GM19035 (cell line): ENCODE data around the gene ARHGEF9.
A peak's percentile ranks its signal among the peaks of the same experiment; 100 is the strongest.

Experiments
- ATAC-seq: cut with Tn5 transposase; IDR thresholded peaks from one replicate; pipeline ENCODE4 v1.9.1; 2021; ENCODE audit not compliant: unreplicated experiment

ARHGEF9 gene

DNA sequence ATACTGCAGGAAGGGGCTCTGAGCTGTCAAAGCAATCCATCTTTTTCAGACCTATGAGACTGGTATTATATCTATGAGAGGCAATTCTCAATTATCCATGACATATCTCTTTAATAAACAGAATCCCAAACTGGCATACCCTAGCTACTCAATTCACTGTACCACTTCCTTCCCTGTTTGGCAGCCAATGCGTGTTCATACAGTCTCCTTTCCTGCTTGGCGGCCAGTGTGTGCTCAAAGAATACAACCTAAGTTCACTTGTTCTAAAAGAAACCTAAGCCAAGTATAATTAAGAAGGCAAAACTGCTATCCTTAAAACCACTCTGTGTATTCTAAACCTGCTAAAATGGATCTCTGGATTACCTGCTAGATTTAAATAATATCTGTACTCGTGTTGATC is 38.3 kb downstream of the ARHGEF9 start:
- peak; percentile 16 for ATAC-seq

- peak; percentile 92 for ATAC-seq
These were observed 38.7 kb downstream of the ARHGEF9 start for GRCh38 chrX:63746278-63746677.

- no peak for ATAC-seq
These were observed 40.1 kb downstream of the ARHGEF9 start for GRCh38 chrX:63744850-63745394.

GRCh38 chrX:63743596-63743995 is 41.4 kb downstream of the ARHGEF9 start:
- no peak for ATAC-seq

DNA sequence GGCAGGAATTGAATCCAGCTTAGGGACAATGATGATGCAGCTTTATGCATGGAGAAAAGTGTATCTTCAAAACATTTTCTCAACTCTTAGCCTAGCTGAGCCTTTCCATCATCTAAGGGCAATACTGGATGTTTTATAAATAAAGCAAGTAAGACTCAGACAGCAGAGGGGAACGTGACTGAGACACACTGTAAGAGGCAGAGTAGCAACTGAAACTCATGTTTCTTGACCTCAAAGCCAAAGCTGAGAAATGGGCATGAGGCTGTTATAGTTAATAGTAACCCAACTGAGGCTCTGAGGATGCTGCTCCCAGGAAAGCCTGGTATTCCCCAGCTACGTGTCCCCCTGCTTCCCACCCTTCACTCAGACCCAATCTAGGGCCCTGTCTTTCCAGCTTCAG is 44.6 kb downstream of the ARHGEF9 start:
- ATAC-seq = no peak

DNA sequence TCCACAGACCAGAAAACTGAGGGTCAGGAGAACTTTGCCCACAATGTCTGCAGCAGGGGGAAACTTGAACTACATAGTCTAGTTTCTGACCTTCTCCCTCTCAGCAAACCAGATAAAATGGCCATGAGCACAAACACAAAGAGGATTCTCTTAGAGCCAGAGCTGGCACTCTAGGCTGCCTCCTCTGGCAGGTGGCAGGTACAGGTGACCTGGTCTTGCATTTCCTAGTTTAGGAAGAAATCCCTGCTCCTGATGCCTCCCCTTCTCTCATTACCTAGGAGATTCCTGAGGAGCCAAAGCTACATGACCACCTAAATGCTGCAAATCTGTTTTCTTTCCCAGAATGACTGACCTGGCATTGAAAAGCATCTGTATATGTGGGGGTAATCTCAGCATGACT is 45.1 kb downstream of the ARHGEF9 start:
- no peak for ATAC-seq

DNA sequence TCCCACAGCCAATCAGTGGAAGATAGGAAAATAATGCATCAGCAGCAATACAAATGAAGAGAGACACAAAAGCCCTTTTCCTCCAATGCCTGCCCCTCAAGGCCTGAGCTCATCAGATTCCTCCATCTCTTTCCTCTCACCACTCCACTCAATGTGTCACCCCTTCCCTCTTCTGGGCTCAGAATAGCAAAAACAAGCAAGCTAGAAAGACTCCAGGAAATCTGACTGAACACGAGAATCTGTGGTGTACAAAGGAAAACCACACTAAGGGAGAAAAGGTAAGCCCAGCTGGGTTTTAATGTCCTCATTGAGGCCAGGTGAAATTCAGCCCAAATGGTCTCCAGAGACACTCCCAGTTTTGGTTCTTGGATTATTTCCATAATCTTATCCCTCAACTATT is 46.3 kb downstream of the ARHGEF9 start:
- no peak for ATAC-seq

DNA sequence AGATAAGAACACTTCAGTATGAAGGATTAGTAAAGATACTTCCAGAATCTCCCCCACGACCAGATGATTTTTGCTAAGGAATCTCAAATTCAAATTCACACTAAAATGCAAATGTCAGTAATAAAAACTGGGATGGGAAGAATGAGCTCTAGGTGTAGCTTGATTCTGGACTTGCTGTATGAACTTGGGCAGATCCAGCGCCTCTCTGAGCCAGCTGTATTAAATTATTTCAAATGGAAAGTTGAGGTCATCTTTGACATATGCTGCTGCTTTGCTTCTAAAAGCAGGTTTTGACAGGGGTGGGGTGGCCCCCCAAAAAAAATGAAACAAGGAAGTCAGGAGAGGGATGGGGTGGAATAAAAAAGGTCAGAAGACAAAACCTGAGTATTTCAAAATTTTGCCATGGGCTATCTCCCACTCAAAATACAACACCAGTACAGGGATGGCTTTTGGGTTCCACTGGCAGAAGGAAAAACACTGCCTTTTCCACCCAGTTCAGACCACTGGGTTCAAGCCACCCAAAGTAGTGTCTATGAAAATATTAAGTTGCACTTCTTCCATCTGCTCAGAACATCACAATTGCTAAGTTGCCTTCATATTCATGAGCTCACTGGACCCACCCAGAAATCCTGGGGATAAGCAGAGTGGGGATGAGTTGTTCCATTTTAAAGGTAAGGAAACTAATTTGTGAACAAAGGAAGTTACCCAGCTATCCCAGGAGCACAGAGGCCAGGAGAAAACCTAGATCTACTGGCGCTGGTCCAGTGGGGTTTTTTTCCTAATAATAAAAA is 47.7 kb downstream of the ARHGEF9 start:
- no peak for ATAC-seq

DNA sequence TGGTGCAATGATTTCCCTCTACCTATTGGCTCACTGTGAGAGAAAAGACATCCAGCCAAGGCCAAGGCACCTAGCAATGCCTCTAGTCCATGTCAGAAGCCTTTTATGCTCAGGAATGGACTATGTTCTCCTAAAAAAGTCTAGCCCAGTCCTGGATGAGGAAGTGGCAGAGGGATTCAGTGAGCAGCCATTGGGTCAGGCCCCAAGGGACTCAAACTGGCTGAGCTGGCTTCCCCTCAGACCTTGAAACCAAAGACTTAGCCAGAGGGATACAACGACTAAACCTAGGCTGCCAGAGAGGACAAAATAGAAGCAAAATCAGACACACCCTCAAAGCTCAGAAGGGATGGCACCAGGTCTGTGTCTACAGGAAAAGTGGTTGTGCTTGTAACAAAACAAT is 49.1 kb downstream of the ARHGEF9 start:
- ATAC-seq = no peak

- no peak for ATAC-seq
These were observed 64.7 kb downstream of the ARHGEF9 start for GRCh38 chrX:63720293-63720692.

DNA sequence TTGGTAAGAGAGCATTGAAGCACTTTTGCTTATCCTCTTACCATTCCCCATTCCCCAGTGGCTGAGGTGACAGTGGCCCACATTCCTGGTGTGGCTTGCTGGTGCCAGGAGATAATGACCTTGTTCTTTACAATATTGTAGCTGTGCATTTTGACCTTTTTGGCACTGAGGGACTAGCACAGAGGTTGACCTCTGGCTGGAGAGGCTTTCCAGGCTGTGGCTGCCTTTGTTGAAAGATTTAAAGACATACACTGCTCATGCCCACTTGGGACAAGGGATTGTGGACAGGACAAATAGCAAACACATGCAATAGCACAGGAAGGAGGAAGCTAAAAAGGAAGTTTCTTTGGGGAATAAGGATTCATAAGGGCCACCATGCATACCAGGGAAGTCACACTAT is 65.4 kb downstream of the ARHGEF9 start:
- no peak for ATAC-seq

DNA sequence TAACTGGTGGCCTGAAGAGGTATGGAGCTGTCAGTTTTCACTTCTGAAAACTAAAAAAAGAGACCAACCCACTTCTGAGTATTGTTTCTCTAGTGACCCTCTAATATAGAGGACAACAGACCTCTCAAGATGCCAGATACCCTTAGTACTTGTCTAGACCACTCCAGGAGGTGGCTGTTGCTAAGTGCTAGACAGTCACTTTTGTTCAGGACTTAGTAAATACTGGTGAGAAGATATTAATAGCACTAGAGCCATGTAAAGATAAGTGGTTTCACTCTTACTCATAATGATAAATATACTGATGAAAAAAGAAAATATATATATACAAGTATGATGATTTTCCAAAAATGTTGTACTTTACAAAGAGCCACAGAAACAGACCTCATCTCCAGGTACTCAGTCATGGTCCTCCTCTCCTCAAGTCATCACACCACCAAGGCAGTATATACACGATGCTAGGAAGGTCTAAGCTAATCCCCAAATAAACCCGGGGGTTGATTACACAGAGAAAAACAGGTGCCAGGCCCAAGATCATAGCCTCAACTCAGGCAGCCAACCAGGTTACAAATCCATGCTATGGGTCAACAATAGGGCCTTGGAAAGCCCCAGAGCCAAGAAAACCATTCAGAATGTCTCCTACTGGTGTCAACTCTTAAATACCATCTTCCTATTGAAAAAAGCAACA is 66.9 kb downstream of the ARHGEF9 start:
- peak; percentile 86 for ATAC-seq

GRCh38 chrX:63713526-63713925 is 71.5 kb downstream of the ARHGEF9 start:
- no peak for ATAC-seq

- ATAC-seq = no peak
These were observed 76.2 kb downstream of the ARHGEF9 start for GRCh38 chrX:63708801-63709200.

DNA sequence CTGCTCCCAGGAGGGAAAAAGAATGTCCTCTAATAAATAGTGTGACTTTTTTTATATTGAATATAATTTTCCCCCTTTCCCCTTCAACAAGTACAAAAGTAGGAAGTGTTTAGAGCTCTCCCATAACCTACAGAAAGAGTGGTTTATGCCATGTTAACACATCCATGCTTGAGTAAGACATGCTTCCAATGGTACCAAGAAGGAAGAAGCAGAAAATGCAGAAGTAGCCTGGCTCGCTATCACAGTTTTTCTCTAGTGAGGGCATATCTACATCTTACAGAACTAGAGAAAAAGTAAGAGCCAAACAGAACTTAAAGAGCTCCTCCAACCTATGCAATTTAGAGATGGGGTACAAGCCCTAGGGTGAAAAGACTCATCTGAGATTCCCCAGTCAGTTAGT is 82.5 kb downstream of the ARHGEF9 start:
- no peak for ATAC-seq

- ATAC-seq = peak; percentile 53
These were observed 97.9 kb downstream of the ARHGEF9 start for GRCh38 chrX:63686878-63687714.

- ATAC-seq = no peak
These were observed 104.6 kb downstream of the ARHGEF9 start for GRCh38 chrX:63680423-63680822.

- no peak for ATAC-seq
These were observed 105.6 kb downstream of the ARHGEF9 start for GRCh38 chrX:63679432-63679831.

DNA sequence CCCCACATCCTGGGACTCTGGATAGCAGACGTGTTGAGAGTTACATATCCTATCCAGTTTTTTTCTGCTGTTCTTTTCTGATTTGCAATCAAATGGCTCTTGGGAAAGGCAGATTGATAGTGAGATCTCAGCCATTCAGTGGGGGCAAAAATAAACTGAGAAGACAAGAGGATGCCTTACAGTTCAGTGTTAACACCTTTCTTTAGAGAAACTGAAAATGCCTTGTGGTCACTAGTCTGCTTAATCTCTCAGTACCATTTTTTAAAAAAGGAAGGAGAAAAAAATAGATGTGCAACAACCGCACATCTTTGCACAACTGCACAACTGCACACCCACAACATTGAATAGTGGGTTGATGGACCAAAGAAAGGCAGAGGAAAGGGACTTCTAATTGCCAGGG is 109.3 kb downstream of the ARHGEF9 start:
- no peak for ATAC-seq

DNA sequence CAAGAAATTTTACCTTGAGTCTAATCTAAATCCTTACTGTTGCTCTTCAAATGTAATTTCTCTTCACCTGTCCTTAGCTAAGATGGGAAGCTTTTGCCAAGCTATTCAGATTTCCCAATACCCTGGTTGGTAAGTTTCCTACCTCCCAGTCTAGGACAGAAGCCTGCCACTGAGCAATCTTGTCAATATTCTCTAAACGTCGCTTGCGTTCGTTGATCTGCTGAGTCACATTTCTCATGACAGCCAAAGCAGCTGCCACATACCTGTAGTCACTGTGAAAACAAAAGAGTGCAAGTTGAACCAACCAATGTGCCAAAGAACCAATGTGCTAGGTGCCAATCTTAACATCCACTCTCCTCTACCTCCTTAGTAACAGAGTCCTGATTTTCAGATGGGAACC is 111.1 kb downstream of the ARHGEF9 start:
- ATAC-seq = no peak

- no peak for ATAC-seq
These were observed 120.3 kb downstream of the ARHGEF9 start for GRCh38 chrX:63664741-63665140.
